ENCODE measurements around the gene EVC.

- TF ChIP-seq GATA2 (IDR thresholded peaks at IDR 0.05; ENCODE audit: low read depth, low read length): no peak
- no peak for TF ChIP-seq GATA3 (IDR thresholded peaks at IDR 0.05; ENCODE audit: low read depth, low read length)
Observed at GRCh38 chr4:5721923-5722322, 10.9 kb downstream of the EVC start.

All from SH-SY5Y (cell line).